GM18867 (cell line): ENCODE results near the gene YJEFN3.
A peak's percentile ranks its signal among the peaks of the same experiment; 100 is the strongest.

ENCODE experiments used
- ATAC-seq: cut with Tn5 transposase; IDR thresholded peaks from one replicate; pipeline ENCODE4 v1.9.1; 2021; ENCODE audit warnings: mild to moderate bottlenecking, moderate library complexity; ENCODE audit not compliant: unreplicated experiment

Gene YJEFN3

DNA sequence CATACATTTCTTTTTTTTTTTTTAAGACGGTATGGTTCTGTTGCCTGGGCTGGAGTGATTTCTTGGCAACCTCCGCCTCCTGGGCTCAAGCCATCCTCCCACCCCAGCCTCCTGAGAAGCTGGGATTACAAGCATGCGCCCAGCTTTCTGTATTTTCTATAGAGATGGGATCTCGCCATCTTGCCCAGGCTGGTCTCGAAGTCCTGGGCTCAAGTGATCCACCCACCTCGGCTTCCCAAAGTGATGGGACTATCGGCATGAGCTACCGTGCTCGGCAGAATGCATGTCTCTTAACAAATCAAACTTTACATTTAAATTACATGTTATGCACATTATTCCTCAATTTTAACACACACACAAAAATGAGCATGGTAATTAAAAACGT is 11.5 kb upstream of the YJEFN3 start:
- no peak for ATAC-seq

DNA sequence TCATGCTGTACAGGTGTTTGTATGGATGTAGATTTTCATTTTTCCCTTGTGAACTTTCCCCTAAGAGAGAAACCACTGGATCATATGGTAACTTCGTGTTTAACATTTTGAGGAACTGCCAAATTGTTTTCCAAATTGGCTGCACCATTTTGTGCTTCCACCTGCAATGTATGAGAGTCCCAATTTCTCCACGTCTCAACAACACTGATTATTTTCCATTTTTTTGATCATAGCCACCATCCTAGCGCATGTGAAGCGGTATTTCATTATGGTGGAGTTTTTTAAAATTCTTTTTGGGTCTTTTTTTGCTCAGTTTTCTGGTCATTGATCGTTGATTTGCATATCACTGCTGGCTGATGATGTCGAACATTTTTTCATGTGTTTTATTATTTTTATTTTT is 7.7 kb upstream of the YJEFN3 start:
- ATAC-seq: no peak

DNA sequence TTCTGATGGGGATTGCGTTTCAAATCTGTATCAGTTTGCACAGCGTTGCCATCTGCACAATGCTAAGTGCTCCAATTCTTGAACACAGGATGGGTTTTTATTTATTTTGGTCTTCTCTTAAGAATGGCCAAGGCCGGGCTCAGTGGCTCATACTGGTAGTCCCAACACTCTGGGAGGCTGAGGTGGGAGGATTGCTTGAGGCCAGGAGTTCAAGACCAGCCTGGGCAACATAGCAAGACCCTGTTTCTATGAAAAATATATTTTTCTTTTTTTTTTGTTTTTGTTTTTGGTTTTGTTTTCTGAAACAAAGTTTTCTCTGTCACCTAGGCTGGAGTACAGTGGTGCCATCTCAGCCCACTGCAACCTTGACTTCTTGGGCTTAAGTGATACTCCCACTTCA is 5.5 kb upstream of the YJEFN3 start:
- no peak for ATAC-seq

- no peak for ATAC-seq
Observed at GRCh38 chr19:19524053-19524452, 4.7 kb upstream of the YJEFN3 start.

GRCh38 chr19:19525611-19526380 is 2.9 kb upstream of the YJEFN3 start:
- no peak for ATAC-seq

- no peak for ATAC-seq
Observed at GRCh38 chr19:19526581-19527370, 1.9 kb upstream of the YJEFN3 start.

- no peak for ATAC-seq
Observed at GRCh38 chr19:19527371-19527656, 1.4 kb upstream of the YJEFN3 start.

GRCh38 chr19:19527674-19528625 is 761 bp upstream of the YJEFN3 start:
- ATAC-seq: no peak

GRCh38 chr19:19529783-19530422 is 1.2 kb downstream of the YJEFN3 start:
- no peak for ATAC-seq

- ATAC-seq: no peak
Observed at GRCh38 chr19:19530423-19530804, 1.7 kb downstream of the YJEFN3 start.

GRCh38 chr19:19530889-19531288 is 2.2 kb downstream of the YJEFN3 start:
- ATAC-seq: no peak

DNA sequence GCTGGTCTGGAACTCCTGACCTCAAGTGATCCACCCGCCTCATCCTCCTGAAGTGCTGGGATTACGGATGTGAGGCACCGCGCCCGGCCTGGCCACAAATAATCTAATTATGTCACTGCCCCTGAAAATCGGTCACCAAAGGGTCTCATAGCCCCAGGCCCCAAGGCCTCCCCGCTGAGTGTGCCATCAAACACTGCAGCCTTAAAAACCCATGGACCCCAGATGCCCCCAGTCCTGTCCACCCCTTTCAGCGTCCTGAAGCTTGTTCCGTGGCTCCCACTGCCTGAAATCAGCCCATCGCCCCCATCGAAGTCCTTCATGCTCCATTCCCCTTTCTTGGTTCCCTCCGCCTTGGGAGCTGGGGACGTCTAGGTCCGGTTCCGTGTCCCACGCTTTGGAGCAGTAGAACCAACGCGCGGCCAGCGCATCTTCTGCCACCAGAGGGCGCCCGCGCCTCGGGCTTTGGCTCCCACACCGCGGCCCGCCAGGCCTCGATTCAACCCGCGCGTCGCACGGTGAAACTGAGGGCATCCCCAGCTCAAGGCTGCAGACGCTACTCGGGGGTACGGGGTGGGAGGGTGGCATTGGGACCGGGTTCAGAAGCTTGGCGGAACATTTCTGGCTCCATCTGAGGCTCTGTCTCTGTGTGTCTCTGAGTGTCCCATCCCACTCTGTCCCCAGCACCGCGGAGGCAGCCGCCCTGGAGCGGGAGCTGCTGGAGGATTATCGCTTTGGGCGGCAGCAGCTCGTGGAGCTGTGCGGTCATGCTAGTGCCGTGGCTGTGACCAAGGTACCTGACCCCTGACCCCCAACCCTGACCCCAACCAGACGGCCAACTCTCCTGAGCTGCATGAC is 3.5 kb downstream of the YJEFN3 start:
- ATAC-seq: peak; percentile 52

- ATAC-seq: no peak
Observed at GRCh38 chr19:19532806-19533701, 4.3 kb downstream of the YJEFN3 start.

- ATAC-seq: no peak
Observed at GRCh38 chr19:19533841-19534240, 5.1 kb downstream of the YJEFN3 start.

GRCh38 chr19:19534556-19535265 is 6.0 kb downstream of the YJEFN3 start:
- no peak for ATAC-seq

- ATAC-seq: no peak
Observed at GRCh38 chr19:19535311-19536191, 6.8 kb downstream of the YJEFN3 start.
